Activated B cell treated with CpG ODN at 0.5 μM for 24 hours (primary cell): ENCODE data around the gene RNH1. TPM values are rescaled to one million over a fixed set of nuclear protein-coding genes. Genes with fewer than 3 reads are reported as not detected.
"Not testable (repeated sequence)": the region's sequence is repeated elsewhere in the genome, so short reads cannot be mapped to it uniquely, and the experiment has no call there.

Source experiments
- ATAC-seq: fragments of 200-7000 bp; cut with Tn5 transposase; one replicate; pipeline ENCODE4 v1.10.0; 2021; ENCODE audit warnings: low read depth, mild to moderate bottlenecking, moderate library complexity
- CTCF ChIA-PET: fragments of 350-600 bp; sonication (Branson Sonifier 250); formaldehyde crosslinking; loops from one replicate; lab custom pipeline; 2021; ENCODE audit warnings: antibody characterized with exemption; lab: Charles Lee
- POLR2A ChIA-PET: fragments of 350-600 bp; sonication (Branson Sonifier 250); formaldehyde crosslinking; loops from one replicate; lab custom pipeline; 2021; ENCODE audit warnings: antibody characterized with exemption; lab: Charles Lee
- DNase-seq: peaks from one replicate; pipeline ENCODE4 v3.0.0; 2022
- H3K27ac Mint-ChIP-seq: one replicate; pipeline ENCODE4 v1.8.0; 2020; ENCODE audit warnings: mixed read lengths
- H3K27me3 Mint-ChIP-seq: one replicate; pipeline ENCODE4 v1.8.0; 2021; ENCODE audit warnings: mixed read lengths
- H3K36me3 Mint-ChIP-seq: one replicate; pipeline ENCODE4 v1.8.0; 2021; ENCODE audit warnings: low read depth, mixed read lengths
- H3K4me1 Mint-ChIP-seq: one replicate; pipeline ENCODE4 v1.8.0; 2021; ENCODE audit warnings: mixed read lengths
- H3K4me3 Mint-ChIP-seq: one replicate; pipeline ENCODE4 v1.8.0; 2020; ENCODE audit warnings: mild to moderate bottlenecking, mixed read lengths
- H3K9me3 Mint-ChIP-seq: one replicate; pipeline ENCODE4 v1.8.0; 2020; ENCODE audit warnings: mixed read lengths
- CTCF ChIP-seq: fragments of 200-600 bp; IDR thresholded peaks from one replicate; pipeline ENCODE4 v1.8.0; 2022; ENCODE audit warnings: antibody characterized with exemption, mild to moderate bottlenecking
- intact Hi-C: fragments of 100-400 bp; cut with micrococcal nuclease; formaldehyde crosslinking; loops from one replicate; pipeline ENCODE4 v1.15.1; 2024
- total RNA-seq: library from RNA; stranded (reverse); gene quantifications from 2 replicates; pipeline ENCODE4 v1.2.3, GENCODE V29; 2022

RNH1 gene
- total RNA-seq, 1 donor from 2014 or later: 101 TPM

- peak overlapping the region; percentile 79 for H3K4me3 Mint-ChIP-seq
- ChIA-PET POLR2A (interaction anchor here (0.7 to 1.2 kb wide), 4 partner anchors 10 to 104 kb away, joined by 3 to 10 read pairs (median 6); partner anchors contain the start of genes HRAS, LRRC56 and SIGIRR), CTCF (interaction anchor here (0.6 to 1.6 kb wide), 4 partner anchors 9 to 112 kb away, joined by 3 to 7 read pairs (median 5); partner anchors contain the start of gene HRAS)
- H3K9me3 Mint-ChIP-seq: no peaks in the 10 kb centered on the region
- TF ChIP-seq CTCF: peak; percentile 71
- peaks cover 5% of the 10 kb centered on the region for H3K4me1 Mint-ChIP-seq
- ATAC-seq (peak; percentile 98), DNase-seq (peak; percentile 90)
- no peaks in the 10 kb centered on the region for H3K27me3 Mint-ChIP-seq
- H3K27ac Mint-ChIP-seq: peak overlapping the region; percentile 83
- peaks cover 7% of the 10 kb centered on the region for H3K36me3 Mint-ChIP-seq
- intact Hi-C loops: loop anchor here (1.0 to 5.0 kb wide), 3 partner anchors 11 to 211 kb away; partner anchors contain the start of genes IFITM2, LRRC56 and RNH1
Observed at GRCh38 chr11:518463-519202, 11.6 kb upstream of the RNH1 start.

GRCh38 chr11:516918-517685 lies 10.1 kb upstream of the RNH1 start:
- H3K4me3 Mint-ChIP-seq, ATAC-seq, DNase-seq, H3K27ac Mint-ChIP-seq, H3K9me3 Mint-ChIP-seq, CTCF ChIA-PET, H3K27me3 Mint-ChIP-seq, H3K4me1 Mint-ChIP-seq: not testable (repeated sequence)
- POLR2A ChIA-PET: interaction anchor here (0.9 to 1.4 kb wide), 2 partner anchors 11 to 22 kb away, joined by 3 to 4 read pairs; partner anchors contain the start of gene RNH1
- peaks cover 11% of the 10 kb centered on the region for H3K36me3 Mint-ChIP-seq
- intact Hi-C loops: loop anchor here (5.0 kb wide), 1 partner anchor 210 kb away; the partner anchor contains the start of gene IFITM2

- H3K4me3 Mint-ChIP-seq: no peak overlapping the region
- no peaks in the 10 kb centered on the region for H3K9me3 Mint-ChIP-seq
- H3K4me1 Mint-ChIP-seq: peaks cover 6% of the 10 kb centered on the region
- POLR2A ChIA-PET: interaction anchor here (1.4 kb wide), 1 partner anchor 10 kb away, joined by 4 read pairs; the partner anchor contains the start of gene RNH1
- intact Hi-C loops: loop anchor here (5.0 kb wide), 1 partner anchor 209 kb away; the partner anchor contains the start of gene IFITM2
- no peak for DNase-seq
- no peak overlapping the region for H3K27ac Mint-ChIP-seq
- peaks cover 11% of the 10 kb centered on the region for H3K36me3 Mint-ChIP-seq
- no peak for ATAC-seq
- CTCF ChIA-PET: no interaction called here
- TF ChIP-seq CTCF: no peak
- no peaks in the 10 kb centered on the region for H3K27me3 Mint-ChIP-seq
Observed at GRCh38 chr11:516400-516799, 9.4 kb upstream of the RNH1 start.

GRCh38 chr11:515131-515530 lies 8.1 kb upstream of the RNH1 start:
- POLR2A ChIA-PET: no interaction called here
- no peak for TF ChIP-seq CTCF
- Mint-ChIP-seq H3K4me3 (no peak overlapping the region), H3K36me3 (peaks cover 15% of the 10 kb centered on the region), H3K9me3 (no peaks in the 10 kb centered on the region), H3K4me1 (peaks cover 6% of the 10 kb centered on the region), H3K27ac (peak overlapping the region; percentile 7), H3K27me3 (no peaks in the 10 kb centered on the region)
- ATAC-seq (no peak), DNase-seq (no peak)
- CTCF ChIA-PET: interaction anchor here (0.8 kb wide), 1 partner anchor 66 kb away, joined by 3 read pairs; no protein-coding TSS in a partner anchor
- intact Hi-C loops: loop anchor here (5.0 kb wide), 1 partner anchor 208 kb away; the partner anchor contains the start of gene IFITM2

DNA sequence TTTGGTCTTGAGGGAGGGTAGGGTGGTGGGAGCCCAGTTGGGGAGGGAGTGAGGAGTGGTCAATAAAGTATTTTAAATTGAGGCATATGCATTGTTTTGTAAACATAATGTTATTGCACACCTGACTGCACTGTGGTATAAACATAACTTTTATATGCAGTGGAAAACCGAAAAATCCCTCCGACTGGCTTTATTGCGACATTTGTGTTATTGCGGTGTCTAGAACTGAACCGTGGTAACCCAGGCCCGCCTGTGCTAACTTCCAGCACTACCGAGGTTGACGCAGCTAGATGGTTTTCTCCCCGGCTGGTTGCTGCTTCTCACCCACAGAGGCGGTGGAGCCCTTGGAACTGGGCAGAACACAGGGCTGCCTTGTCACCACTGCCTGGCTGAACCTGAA lies 7.6 kb upstream of the RNH1 start:
- ATAC-seq: no peak
- POLR2A ChIA-PET: no interaction called here
- peaks cover 20% of the 10 kb centered on the region for H3K36me3 Mint-ChIP-seq
- CTCF ChIA-PET: no interaction called here
- intact Hi-C loops: loop anchor here (5.0 kb wide), 1 partner anchor 207 kb away; the partner anchor contains the start of gene IFITM2
- no peak for TF ChIP-seq CTCF
- H3K27me3 Mint-ChIP-seq: no peaks in the 10 kb centered on the region
- H3K4me3 Mint-ChIP-seq: no peak overlapping the region
- H3K27ac Mint-ChIP-seq: peak overlapping the region; percentile 7
- peaks cover 6% of the 10 kb centered on the region for H3K4me1 Mint-ChIP-seq
- no peak for DNase-seq
- H3K9me3 Mint-ChIP-seq: no peaks in the 10 kb centered on the region
